Measurements from ENCODE around the gene PTPN22. TPM values are rescaled to one million over a fixed set of nuclear protein-coding genes. Genes with fewer than 3 reads are reported as not detected.

PTPN22 gene
- total and polyA plus RNA-seq, 9 of the 15 experiments (the other 6 are each of a cell fraction or from before 2014, with no cell fraction given): 0.45 to 4.6 (median 1.1) TPM

GRCh38 chr1:113879739-113880038, 8.2 kb upstream of the PTPN22 start:
- WGBS (ENCODE audit: insufficient coverage, low coverage, missing lambda C conversion rate): 79% methylated on average over 4 of the region's 4 CpGs
- intact Hi-C loops (cut with micrococcal nuclease) (no loop called here), in situ Hi-C loops (cut with MboI) (no loop called here)
- H4K20me1 ChIP-seq (replicated peaks; ENCODE audit: control insufficient read depth, insufficient read depth, low read length): no peaks in the 10 kb centered on the region
- peaks cover 0 to 2% of the 10 kb centered on the region in 2 experiments; a peak in 3 of 5 replicates for H3K4me1 ChIP-seq (replicated peaks in 1 of 2; ENCODE audit: control insufficient read depth in 2 of 2, insufficient read depth in 2 of 2, low read length in 2 of 2)
- POLR2A ChIA-PET: interaction anchor here (0.8 to 1.3 kb wide), 3 partner anchors 10 to 20 kb away, joined by 3 to 5 read pairs (median 4); no protein-coding TSS in a partner anchor
- no peak overlapping the region for H3K27ac ChIP-seq (ENCODE audit: extremely low read depth, low read depth, low read length)
- no TSS peak for BruUV-seq (replicated peaks)
- H3K79me2 ChIP-seq (ENCODE audit: control insufficient read depth, insufficient read depth, low read length): no peaks in the 10 kb centered on the region
- no peaks in the 10 kb centered on the region; the same call in 1 of the 2 replicates for H3K9me3 ChIP-seq (replicated peaks; ENCODE audit: control insufficient read depth, insufficient read depth, low read depth, low read length)
- ATAC-seq (no peak), DNase-seq (ENCODE audit: extremely low read depth in 1 of 4, low spot score in 3 of 4) (no peak), FAIRE-seq (no peak)
- 0 out of 2 replicates have a peak overlapping the region, but pooled peaks have one; percentile 7 for H2AFZ ChIP-seq (ENCODE audit: low read depth, low read length)
- H3K4me3 ChIP-seq: no peak overlapping the region
- no peaks in the 10 kb centered on the region for H3K27me3 ChIP-seq (ENCODE audit: control insufficient read depth in 2 of 2, insufficient read depth in 2 of 2, low read length in 2 of 2)
- TF ChIP-seq XRCC3 (IDR thresholded peaks at IDR 0.05) (no peak), ZBTB40 (IDR thresholded peaks at IDR 0.05) (peak; percentile 88), ZBTB40 (CRISPR knock-in tag; IDR thresholded peaks at IDR 0.05) (peak; percentile 67)
- H3K4me2 ChIP-seq (ENCODE audit: insufficient read depth, low read length): no peak overlapping the region
- H3K36me3 ChIP-seq (ENCODE audit: control insufficient read depth, insufficient read depth, low read length): no peaks in the 10 kb centered on the region
- H3K9ac ChIP-seq (ENCODE audit: insufficient read depth in 1 of 2, low read depth in 2 of 2, low read length in 2 of 2): no peak overlapping the region
- CTCF ChIA-PET (ENCODE audit: low intra/inter-chr PET ratio): no interaction called here
- H3K9me1 ChIP-seq (ENCODE audit: control insufficient read depth, insufficient read depth, low read length): no peaks in the 10 kb centered on the region

Measured in K562 (cell line).